PC-3 (cell line): ENCODE data around the gene PRIM2. TPM values are rescaled to one million over a fixed set of nuclear protein-coding genes. Genes with fewer than 3 reads are reported as not detected.
"Not testable (repeated sequence)": the region's sequence is repeated elsewhere in the genome, so short reads cannot be mapped to it uniquely, and the experiment has no call there.

Source experiments
- ATAC-seq: fragments of 200-7000 bp; cut with Tn5 transposase; 2 replicates; pipeline ENCODE4 v1.9.1; 2020; ENCODE audit warnings: mild to moderate bottlenecking, moderate library complexity
- BruUV-seq: library from RNA; stranded (reverse); fragments of 400-500 nt; replicated peaks from 2 replicates; lab custom pipeline; 2021; lab: Mats Ljungman, UMichigan
- CTCF ChIA-PET: fragments of 300-600 bp; sonication (Branson Sonifier 250); formaldehyde crosslinking; loops from one replicate; lab custom pipeline; 2022; ENCODE audit warnings: antibody characterized with exemption; lab: Charles Lee
- POLR2A ChIA-PET: fragments of 300-600 bp; sonication (Branson Sonifier 250); formaldehyde crosslinking; loops from one replicate; lab custom pipeline; 2022; ENCODE audit warnings: antibody characterized with exemption; ENCODE audit not compliant: unreplicated experiment; lab: Charles Lee
- DNase-seq: peaks from one replicate; pipeline ENCODE4 v3.0.0-alpha.2; 2015
- H2AFZ ChIP-seq: fragments of 300-600 bp; sonication (generic); 2 replicates; pipeline ENCODE4 v1.6.0; 2016; ENCODE audit warnings: antibody characterized with exemption, low read length
- H3F3A ChIP-seq: fragments of 300-600 bp; sonication (generic); one replicate; pipeline ENCODE4 v1.6.0; 2017; ENCODE audit warnings: antibody characterized with exemption, low read length, control low read depth, mild to moderate bottlenecking; ENCODE audit not compliant: unreplicated experiment
- H3K27ac ChIP-seq: fragments of 300-600 bp; sonication (generic); 2 replicates; pipeline ENCODE4 v1.5.1; 2016; ENCODE audit warnings: mild to moderate bottlenecking, low read length
- H3K27me3 ChIP-seq: fragments of 300-600 bp; sonication (generic); 2 replicates; pipeline ENCODE4 v1.6.1; 2016; ENCODE audit warnings: low read length, mixed read lengths
- H3K36me3 ChIP-seq: fragments of 300-600 bp; sonication (generic); 2 replicates; pipeline ENCODE4 v1.6.1; 2016; ENCODE audit warnings: low read depth, mixed run types, low read length, mixed read lengths
- H3K4me1 ChIP-seq: fragments of 300-600 bp; sonication (generic); 2 replicates; pipeline ENCODE4 v1.5.1; 2016; ENCODE audit warnings: low read length; ENCODE audit not compliant: insufficient read depth
- H3K4me2 ChIP-seq: fragments of 300-600 bp; sonication (generic); 2 replicates; pipeline ENCODE4 v1.6.0; 2016; ENCODE audit warnings: low read length
- H3K4me3 ChIP-seq: fragments of 300-600 bp; sonication (generic); 2 replicates; pipeline ENCODE4 v1.5.1; 2016; ENCODE audit warnings: mild to moderate bottlenecking, low read length, mixed read lengths
- H3K79me2 ChIP-seq: fragments of 300-600 bp; sonication (generic); 2 replicates; pipeline ENCODE4 v1.6.1; 2017; ENCODE audit warnings: low read length, mixed read lengths
- H3K9ac ChIP-seq: fragments of 300-600 bp; sonication (generic); 2 replicates; pipeline ENCODE4 v1.6.0; 2016; ENCODE audit warnings: mild to moderate bottlenecking, low read length
- H3K9me2 ChIP-seq: fragments of 300-600 bp; sonication (generic); replicated peaks from 2 replicates; pipeline ENCODE4 v1.6.1; 2016; ENCODE audit warnings: mixed run types, low read length, mixed read lengths
- H3K9me3 ChIP-seq: fragments of 300-600 bp; sonication (generic); 2 replicates; pipeline ENCODE4 v1.6.1; 2016; ENCODE audit warnings: low read length, mixed read lengths
- H4K20me1 ChIP-seq: fragments of 300-600 bp; sonication (generic); 2 replicates; pipeline ENCODE4 v1.6.1; 2016; ENCODE audit warnings: low read length, mixed read lengths
- CTCF ChIP-seq: fragments of 300-600 bp; sonication (generic); conservative IDR thresholded peaks from 2 replicates; pipeline ENCODE4 v1.5.1; 2017; ENCODE audit warnings: antibody characterized with exemption, low read depth, mild to moderate bottlenecking, low read length
- EZH2 ChIP-seq: fragments of 300-600 bp; sonication (generic); IDR thresholded peaks from one replicate; pipeline ENCODE4 v1.6.1; 2017; ENCODE audit warnings: antibody characterized with exemption, mild to moderate bottlenecking, low read length; ENCODE audit not compliant: unreplicated experiment
- EZH2phosphoT487 ChIP-seq: fragments of 300-600 bp; sonication (generic); IDR thresholded peaks from 2 replicates; pipeline ENCODE4 v1.6.1; 2018; ENCODE audit warnings: mild to moderate bottlenecking, antibody characterized with exemption, low read length, borderline replicate concordance
- intact Hi-C: fragments of 100-400 bp; cut with micrococcal nuclease; formaldehyde crosslinking; loops from 2 replicates; pipeline ENCODE4 v1.9.0; 2023
- total RNA-seq: library from RNA; depleted of rRNA; stranded (reverse); fragments of >200 nt; gene quantifications from 2 replicates; pipeline ENCODE4 v1.2.3, GENCODE V29; 2014

PRIM2 gene
- total RNA-seq, 1 experiment from 2014 or later: 48.4 TPM

GRCh38 chr6:57434944-57435343, 117.5 kb downstream of the PRIM2 start:
- Histone ChIP-seq H3K9me2 (no peaks in the 10 kb centered on the region), H3F3A (no peaks in the 10 kb centered on the region), H3K4me2 (no peak overlapping the region), H3K4me1 (peaks cover 12% of the 10 kb centered on the region), H3K9ac (no peak overlapping the region), H3K9me3 (no peaks in the 10 kb centered on the region), H3K27ac (no peak overlapping the region), H4K20me1 (no peaks in the 10 kb centered on the region), H3K36me3 (no peaks in the 10 kb centered on the region), H3K27me3 (no peaks in the 10 kb centered on the region), H3K79me2 (no peaks in the 10 kb centered on the region), H3K4me3 (no peak overlapping the region), H2AFZ (no peak overlapping the region)
- CTCF ChIA-PET: no interaction called here
- intact Hi-C loops: no loop called here
- DNase-seq (peak; percentile 46), ATAC-seq (peak; percentile 86)
- POLR2A ChIA-PET: no interaction called here
- TF ChIP-seq EZH2 (no peak), EZH2phosphoT487 (no peak), CTCF (no peak)
- no TSS peak for BruUV-seq

- no peak overlapping the region for H2AFZ ChIP-seq
- no peaks in the 10 kb centered on the region for H3K36me3 ChIP-seq
- BruUV-seq: no TSS peak
- H3K4me2 ChIP-seq: no peak overlapping the region
- H3K9me2 ChIP-seq: no peaks in the 10 kb centered on the region
- H3K27ac ChIP-seq: no peak overlapping the region
- DNase-seq (no peak), ATAC-seq (no peak)
- H4K20me1 ChIP-seq: no peaks in the 10 kb centered on the region
- no peak overlapping the region for H3K4me3 ChIP-seq
- intact Hi-C loops: no loop called here
- POLR2A ChIA-PET: interaction anchor here (0.7 kb wide), 1 partner anchor 51 kb away, joined by 3 read pairs; no protein-coding TSS in a partner anchor
- TF ChIP-seq EZH2phosphoT487: no peak
- CTCF ChIA-PET: no interaction called here
- no peaks in the 10 kb centered on the region for H3K27me3 ChIP-seq
- no peaks in the 10 kb centered on the region for H3F3A ChIP-seq
- no peaks in the 10 kb centered on the region for H3K79me2 ChIP-seq
- no peaks in the 10 kb centered on the region for H3K9me3 ChIP-seq
- H3K4me1 ChIP-seq: peaks cover 12% of the 10 kb centered on the region
- H3K9ac ChIP-seq: no peak overlapping the region
These were observed 118.2 kb downstream of the PRIM2 start for GRCh38 chr6:57435475-57436160.

- H4K20me1 ChIP-seq, POLR2A ChIA-PET, H2AFZ ChIP-seq, H3K9ac ChIP-seq, H3K4me3 ChIP-seq, H3K27me3 ChIP-seq, H3K4me2 ChIP-seq, H3K27ac ChIP-seq, DNase-seq, intact Hi-C loops, BruUV-seq, H3K4me1 ChIP-seq, H3F3A ChIP-seq, H3K9me3 ChIP-seq, H3K36me3 ChIP-seq, CTCF ChIA-PET, ATAC-seq, H3K9me2 ChIP-seq, H3K79me2 ChIP-seq: not testable (repeated sequence)
These were observed 123.3 kb downstream of the PRIM2 start for GRCh38 chr6:57440735-57441134.

GRCh38 chr6:57442133-57442532, 124.7 kb downstream of the PRIM2 start:
- H3K4me2 ChIP-seq, H3K36me3 ChIP-seq, ATAC-seq, H3K4me1 ChIP-seq, H3K9me2 ChIP-seq, H3K27me3 ChIP-seq, H3F3A ChIP-seq, BruUV-seq, H4K20me1 ChIP-seq, H3K27ac ChIP-seq, H3K4me3 ChIP-seq, H3K9ac ChIP-seq, CTCF ChIA-PET, DNase-seq, H3K79me2 ChIP-seq, H2AFZ ChIP-seq, intact Hi-C loops, POLR2A ChIA-PET, H3K9me3 ChIP-seq: not testable (repeated sequence)

GRCh38 chr6:57443181-57443580, 125.8 kb downstream of the PRIM2 start:
- H3K4me3 ChIP-seq, H3K9ac ChIP-seq, H3F3A ChIP-seq, H3K79me2 ChIP-seq, H3K9me2 ChIP-seq, BruUV-seq, H3K4me2 ChIP-seq, H3K27ac ChIP-seq, H3K4me1 ChIP-seq, H3K9me3 ChIP-seq, H3K36me3 ChIP-seq, H4K20me1 ChIP-seq, H2AFZ ChIP-seq, CTCF ChIA-PET, ATAC-seq, intact Hi-C loops, H3K27me3 ChIP-seq, POLR2A ChIA-PET, DNase-seq: not testable (repeated sequence)

GRCh38 chr6:57444787-57445186, 127.4 kb downstream of the PRIM2 start:
- H3K9me3 ChIP-seq, H3K4me3 ChIP-seq, H3K4me2 ChIP-seq, H3K27ac ChIP-seq, H3K4me1 ChIP-seq, BruUV-seq, H3F3A ChIP-seq, H3K9me2 ChIP-seq, H3K36me3 ChIP-seq, DNase-seq, H4K20me1 ChIP-seq, CTCF ChIA-PET, H3K27me3 ChIP-seq, POLR2A ChIA-PET, H3K79me2 ChIP-seq, H2AFZ ChIP-seq, ATAC-seq, H3K9ac ChIP-seq, intact Hi-C loops: not testable (repeated sequence)
